Astrocyte (in vitro differentiated cells and primary cell): Measurements from ENCODE around the gene LAYN. TPM values are rescaled to one million over a fixed set of nuclear protein-coding genes. Genes with fewer than 3 reads are reported as not detected.

ENCODE experiments used
- DNase-seq: peaks from one replicate; pipeline ENCODE4 v3.0.0-alpha.2; 2010; ENCODE audit warnings: low read depth
- FAIRE-seq: peaks from 2 replicates; lab custom pipeline; 2011; peaks lifted over from hg19 to GRCh38; lab: Jason Lieb, UNC
- H2AFZ ChIP-seq: 2 replicates; pipeline ENCODE4 v1.6.0; 2012; ENCODE audit warnings: low read depth, low read length, inconsistent platforms
- H3K27ac ChIP-seq: 2 replicates; pipeline ENCODE4 v1.5.1; 2011; ENCODE audit warnings: low read depth, low read length, inconsistent platforms
- H3K27me3 ChIP-seq: 2 replicates; pipeline ENCODE4 v1.6.0; 2011; ENCODE audit warnings: low read length, inconsistent platforms; ENCODE audit not compliant: insufficient read depth
- H3K36me3 ChIP-seq: 2 replicates; pipeline ENCODE4 v1.5.1; 2011; ENCODE audit warnings: low read length, inconsistent platforms; ENCODE audit not compliant: insufficient read depth
- H3K4me1 ChIP-seq: 2 replicates; pipeline ENCODE4 v1.5.1; 2011; ENCODE audit warnings: low read length, inconsistent platforms; ENCODE audit not compliant: insufficient read depth
- H3K4me2 ChIP-seq: 2 replicates; pipeline ENCODE4 v1.6.0; 2012; ENCODE audit warnings: low read length, inconsistent platforms
- H3K4me3 ChIP-seq: 2 replicates; pipeline ENCODE4 v1.5.1; 2011; ENCODE audit warnings: low read depth, mild to moderate bottlenecking, low read length, inconsistent platforms; ENCODE audit not compliant: insufficient read depth
- H3K79me2 ChIP-seq: 2 replicates; pipeline ENCODE4 v1.6.0; 2012; ENCODE audit warnings: mild to moderate bottlenecking, low read length, inconsistent platforms; ENCODE audit not compliant: insufficient read depth
- H3K9ac ChIP-seq: 2 replicates; pipeline ENCODE4 v1.6.0; 2012; ENCODE audit warnings: mild to moderate bottlenecking, low read length, inconsistent platforms
- H3K9me3 ChIP-seq: 2 replicates; pipeline ENCODE4 v1.5.1; 2012; ENCODE audit warnings: low read depth, mild to moderate bottlenecking, low read length, inconsistent platforms; ENCODE audit not compliant: insufficient read depth
- H4K20me1 ChIP-seq: 2 replicates; pipeline ENCODE4 v1.6.0; 2012; ENCODE audit warnings: low read length, inconsistent platforms; ENCODE audit not compliant: insufficient read depth
- H3K27ac Mint-ChIP-seq: one replicate; pipeline ENCODE4 v1.8.0; 2021; ENCODE audit warnings: mild to moderate bottlenecking, mixed read lengths; ENCODE audit not compliant: unreplicated experiment
- H3K27me3 Mint-ChIP-seq: one replicate; pipeline ENCODE4 v1.8.0; 2021; ENCODE audit warnings: low read depth, mixed read lengths; ENCODE audit not compliant: unreplicated experiment
- H3K36me3 Mint-ChIP-seq: one replicate; pipeline ENCODE4 v1.8.0; 2021; ENCODE audit warnings: low read depth, mixed read lengths; ENCODE audit not compliant: unreplicated experiment
- H3K4me1 Mint-ChIP-seq: one replicate; pipeline ENCODE4 v1.8.0; 2021; ENCODE audit warnings: low read depth, mixed read lengths; ENCODE audit not compliant: unreplicated experiment
- H3K4me3 Mint-ChIP-seq: one replicate; pipeline ENCODE4 v1.8.0; 2021; ENCODE audit warnings: mild to moderate bottlenecking, moderate library complexity, mixed read lengths; ENCODE audit not compliant: unreplicated experiment
- H3K9me3 Mint-ChIP-seq: one replicate; pipeline ENCODE4 v1.8.0; 2021; ENCODE audit warnings: mild to moderate bottlenecking, mixed read lengths; ENCODE audit not compliant: unreplicated experiment
- EZH2 ChIP-seq: IDR thresholded peaks from 2 replicates; pipeline ENCODE4 v1.6.1; 2012; ENCODE audit warnings: mild to moderate bottlenecking, low read length, inconsistent platforms; ENCODE audit not compliant: insufficient read depth
- total RNA-seq: library from RNA; stranded (reverse); gene quantifications from 2 replicates; pipeline ENCODE4 v1.2.1, GENCODE V29; 2021
- TF ChIP-seq, protein P1 (sequence below): IDR thresholded peaks from 2 replicates; pipeline ENCODE4 v1.5.1; 2011; ENCODE audit warnings: low read depth, mild to moderate bottlenecking, inconsistent platforms, low read length, moderate library complexity; ENCODE audit not compliant: insufficient read depth

LAYN gene
- total RNA-seq, 1 donor from 2014 or later: 54.5 TPM

DNA sequence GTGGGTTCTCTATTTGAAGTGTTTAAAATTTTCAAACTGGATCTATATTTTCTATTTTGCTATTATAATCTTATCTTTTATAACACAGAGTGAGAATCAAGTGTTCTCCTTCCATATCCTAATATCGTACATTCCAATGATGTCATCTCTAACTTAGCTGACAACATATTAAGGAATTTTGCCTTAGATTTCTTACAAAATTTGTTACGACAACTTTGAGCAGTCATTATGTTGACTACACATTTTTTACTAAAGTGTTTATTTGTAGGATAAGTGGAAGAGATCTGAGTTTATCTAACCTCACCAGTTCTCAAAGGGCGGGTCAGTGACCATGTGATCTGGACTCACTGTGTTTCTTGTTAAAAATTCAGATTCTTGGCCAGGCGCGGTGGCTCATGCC, 41.0 kb upstream of the LAYN start:
- no peak overlapping the region for H3K27ac Mint-ChIP-seq
- Histone ChIP-seq H3K36me3 (no peaks in the 10 kb centered on the region), H3K4me2 (no peak overlapping the region), H2AFZ (no peak overlapping the region), H3K79me2 (no peaks in the 10 kb centered on the region), H3K4me1 (no peaks in the 10 kb centered on the region), H3K27me3 (no peaks in the 10 kb centered on the region), H3K9me3 (no peaks in the 10 kb centered on the region), H4K20me1 (no peaks in the 10 kb centered on the region), H3K9ac (no peak overlapping the region), H3K4me3 (no peak overlapping the region), H3K27ac (no peak overlapping the region)
- no peaks in the 10 kb centered on the region for H3K36me3 Mint-ChIP-seq
- TF ChIP-seq, protein P1, sequence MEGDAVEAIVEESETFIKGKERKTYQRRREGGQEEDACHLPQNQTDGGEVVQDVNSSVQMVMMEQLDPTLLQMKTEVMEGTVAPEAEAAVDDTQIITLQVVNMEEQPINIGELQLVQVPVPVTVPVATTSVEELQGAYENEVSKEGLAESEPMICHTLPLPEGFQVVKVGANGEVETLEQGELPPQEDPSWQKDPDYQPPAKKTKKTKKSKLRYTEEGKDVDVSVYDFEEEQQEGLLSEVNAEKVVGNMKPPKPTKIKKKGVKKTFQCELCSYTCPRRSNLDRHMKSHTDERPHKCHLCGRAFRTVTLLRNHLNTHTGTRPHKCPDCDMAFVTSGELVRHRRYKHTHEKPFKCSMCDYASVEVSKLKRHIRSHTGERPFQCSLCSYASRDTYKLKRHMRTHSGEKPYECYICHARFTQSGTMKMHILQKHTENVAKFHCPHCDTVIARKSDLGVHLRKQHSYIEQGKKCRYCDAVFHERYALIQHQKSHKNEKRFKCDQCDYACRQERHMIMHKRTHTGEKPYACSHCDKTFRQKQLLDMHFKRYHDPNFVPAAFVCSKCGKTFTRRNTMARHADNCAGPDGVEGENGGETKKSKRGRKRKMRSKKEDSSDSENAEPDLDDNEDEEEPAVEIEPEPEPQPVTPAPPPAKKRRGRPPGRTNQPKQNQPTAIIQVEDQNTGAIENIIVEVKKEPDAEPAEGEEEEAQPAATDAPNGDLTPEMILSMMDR: no peak
- no peak for FAIRE-seq
- H3K4me1 Mint-ChIP-seq: no peaks in the 10 kb centered on the region
- H3K4me3 Mint-ChIP-seq: no peak overlapping the region
- DNase-seq: no peak
- no peaks in the 10 kb centered on the region for H3K9me3 Mint-ChIP-seq
- H3K27me3 Mint-ChIP-seq: peaks cover 7% of the 10 kb centered on the region

DNA sequence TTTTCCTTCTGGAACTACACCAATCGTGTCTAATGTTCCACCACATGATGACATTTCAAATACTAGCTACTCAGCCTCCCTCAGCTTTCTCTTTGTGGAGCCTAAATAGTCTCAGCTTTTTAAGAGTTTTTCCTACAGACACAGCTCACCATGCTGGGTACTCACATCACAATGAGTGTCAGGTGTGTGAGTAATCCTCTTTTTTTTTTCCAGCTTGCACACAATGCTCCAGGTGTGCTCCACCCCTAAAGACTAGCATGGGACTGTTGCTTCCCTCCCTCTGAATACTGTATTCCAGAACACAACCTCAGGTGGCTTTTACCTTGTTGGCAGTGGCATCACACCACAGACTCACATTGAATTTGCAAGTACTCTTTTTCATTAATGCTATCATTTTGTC, 40.0 kb upstream of the LAYN start:
- H3K27me3 ChIP-seq: no peaks in the 10 kb centered on the region
- no peak overlapping the region for H2AFZ ChIP-seq
- FAIRE-seq (no peak), DNase-seq (no peak)
- no peak overlapping the region for H3K4me2 ChIP-seq
- no peak overlapping the region for H3K4me3 ChIP-seq
- no peaks in the 10 kb centered on the region for H3K36me3 Mint-ChIP-seq
- no peak overlapping the region for H3K9ac ChIP-seq
- no peak overlapping the region for H3K4me3 Mint-ChIP-seq
- H3K79me2 ChIP-seq: no peaks in the 10 kb centered on the region
- no peaks in the 10 kb centered on the region for H3K4me1 Mint-ChIP-seq
- TF ChIP-seq, protein P1: no peak
- no peak for TF ChIP-seq EZH2
- H3K9me3 Mint-ChIP-seq: no peaks in the 10 kb centered on the region
- no peak overlapping the region for H3K27ac Mint-ChIP-seq
- H3K9me3 ChIP-seq: no peaks in the 10 kb centered on the region
- H3K36me3 ChIP-seq: no peaks in the 10 kb centered on the region
- H4K20me1 ChIP-seq: no peaks in the 10 kb centered on the region
- peaks cover 7% of the 10 kb centered on the region for H3K27me3 Mint-ChIP-seq
- no peak overlapping the region for H3K27ac ChIP-seq
- no peaks in the 10 kb centered on the region for H3K4me1 ChIP-seq

DNA sequence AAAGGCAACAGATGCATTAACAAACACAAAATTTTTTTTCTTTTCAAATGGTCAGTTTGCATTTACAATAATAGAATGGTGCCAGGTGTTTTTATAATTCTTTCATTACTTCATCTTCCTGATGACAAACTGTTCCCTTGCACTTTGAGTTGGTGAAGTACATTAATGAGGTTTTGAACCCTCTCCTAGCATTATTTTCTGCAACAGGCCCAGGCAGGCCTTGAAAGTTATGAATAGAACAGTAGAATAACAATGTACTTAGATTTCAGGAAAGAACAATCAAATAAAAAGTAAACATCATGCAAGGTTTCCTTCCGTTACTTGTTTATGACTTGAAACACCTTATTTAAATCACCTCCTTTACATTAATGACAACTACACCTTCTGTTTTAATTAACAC, 37.9 kb upstream of the LAYN start:
- Histone ChIP-seq H3K4me3 (no peak overlapping the region), H3K9ac (no peak overlapping the region), H3K27me3 (no peaks in the 10 kb centered on the region), H3K79me2 (no peaks in the 10 kb centered on the region), H2AFZ (no peak overlapping the region), H3K36me3 (no peaks in the 10 kb centered on the region), H3K4me1 (no peaks in the 10 kb centered on the region), H4K20me1 (no peaks in the 10 kb centered on the region), H3K4me2 (no peak overlapping the region), H3K27ac (no peak overlapping the region), H3K9me3 (no peaks in the 10 kb centered on the region)
- no peak for DNase-seq
- TF ChIP-seq EZH2: no peak
- TF ChIP-seq, protein P1: no peak
- H3K4me3 Mint-ChIP-seq: no peak overlapping the region
- H3K4me1 Mint-ChIP-seq: no peaks in the 10 kb centered on the region
- FAIRE-seq: no peak
- H3K27me3 Mint-ChIP-seq: peaks cover 6% of the 10 kb centered on the region
- H3K27ac Mint-ChIP-seq: no peak overlapping the region
- H3K36me3 Mint-ChIP-seq: no peaks in the 10 kb centered on the region
- H3K9me3 Mint-ChIP-seq: no peaks in the 10 kb centered on the region
